Activated CD8-positive, alpha-beta T cell treated with anti-CD3 and anti-CD28 coated beads, Interleukin-2, amount 10 ng/mL, durations not matched to agents 7 days and 5 days (primary cell): Measurements from ENCODE around the gene STX5. TPM values are rescaled to one million over a fixed set of nuclear protein-coding genes. Genes with fewer than 3 reads are reported as not detected.

Source experiments
- ATAC-seq: fragments of 150-1000 bp; cut with Tn5 transposase; one replicate; pipeline ENCODE4 v1.10.0; 2021; ENCODE audit warnings: moderate library complexity
- CTCF ChIA-PET: fragments of 350-600 bp; sonication (Branson Sonifier 250); formaldehyde crosslinking; loops from one replicate; lab custom pipeline; 2021; ENCODE audit warnings: antibody characterized with exemption; lab: Charles Lee
- POLR2A ChIA-PET: fragments of 350-600 bp; sonication (Branson Sonifier 250); formaldehyde crosslinking; loops from one replicate; lab custom pipeline; 2021; ENCODE audit warnings: antibody characterized with exemption; lab: Charles Lee
- DNase-seq: peaks from one replicate; pipeline ENCODE4 v3.0.0-alpha.2; 2020
- H3K27ac Mint-ChIP-seq: one replicate; pipeline ENCODE4 v1.8.0; 2021; ENCODE audit warnings: mild to moderate bottlenecking, mixed read lengths
- H3K27me3 Mint-ChIP-seq: one replicate; pipeline ENCODE4 v1.8.0; 2021; ENCODE audit warnings: low read depth, mixed read lengths
- H3K36me3 Mint-ChIP-seq: one replicate; pipeline ENCODE4 v1.8.0; 2021; ENCODE audit warnings: low read depth, mixed read lengths
- H3K4me1 Mint-ChIP-seq: one replicate; pipeline ENCODE4 v1.8.0; 2021; ENCODE audit warnings: low read depth, mixed read lengths
- H3K4me3 Mint-ChIP-seq: one replicate; pipeline ENCODE4 v1.8.0; 2021; ENCODE audit warnings: mild to moderate bottlenecking, mixed read lengths
- H3K9me3 Mint-ChIP-seq: one replicate; pipeline ENCODE4 v1.8.0; 2022; ENCODE audit warnings: mixed read lengths; ENCODE audit not compliant: insufficient read depth
- total RNA-seq, 2 experiments: library from RNA; stranded (reverse); gene quantifications; one replicate each; pipeline ENCODE4 v1.2.3, GENCODE V29; 2021

The STX5 gene
- 10 to 100 TPM; 30.4 to 32.7 TPM for total RNA-seq

DNA sequence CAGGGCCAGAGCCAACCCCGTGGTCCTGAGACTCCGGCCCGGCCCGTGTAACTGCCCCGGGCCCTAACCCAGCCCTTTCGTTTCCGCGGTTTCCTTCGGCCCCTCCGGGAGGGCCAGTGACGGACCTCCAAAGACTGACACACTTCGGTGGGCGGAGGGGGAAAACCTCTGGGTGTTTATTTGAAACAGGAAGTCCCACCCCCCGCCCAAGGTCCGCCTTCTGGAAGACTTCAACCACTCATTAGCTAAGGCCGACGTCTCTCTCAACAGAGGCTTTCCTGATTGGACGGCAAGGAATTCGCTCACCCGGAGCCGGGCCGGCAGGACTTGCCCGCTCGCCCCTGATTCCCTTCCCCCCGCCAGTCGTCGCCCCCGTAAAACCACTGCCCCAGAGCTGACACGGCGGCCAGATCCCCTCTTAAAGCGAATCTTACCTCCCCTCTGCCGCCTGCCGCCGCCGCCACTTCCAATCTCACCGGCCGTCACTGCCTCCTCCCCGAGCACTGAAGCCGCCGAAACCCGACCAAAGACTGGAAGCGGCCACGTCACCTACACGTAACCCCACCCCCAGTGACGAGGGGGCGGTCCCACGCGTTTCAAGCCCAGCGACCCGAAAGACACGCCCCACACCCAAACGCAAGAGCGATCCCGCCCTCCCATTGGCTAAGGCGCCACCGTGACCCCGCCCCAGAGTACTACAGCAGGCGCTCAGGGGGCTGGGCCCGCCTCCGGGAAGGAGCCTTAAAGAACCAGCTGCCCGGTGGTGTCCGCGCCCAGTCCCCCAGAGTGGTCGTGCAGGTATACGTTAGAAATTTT lies at the start of gene STX5:
Gene STX5, minus strand, starts transcription at position 532 of the 816 bp plus-strand sequence. CDS start 808 bp downstream, outside the sequence.
- H3K36me3 Mint-ChIP-seq = peaks cover 45% of the 10 kb centered on the region
- H3K27me3 Mint-ChIP-seq = no peaks in the 10 kb centered on the region
- H3K27ac Mint-ChIP-seq = peak within 1 kb of the TSS; percentile 98
- peaks cover 39% of the 10 kb centered on the region for H3K4me1 Mint-ChIP-seq
- ATAC-seq = peak; percentile 91
- ChIA-PET POLR2A (interaction anchor here (0.6 to 3.1 kb wide), 24 partner anchors 8 to 1949 kb away, joined by 3 to 93 read pairs (median 5); partner anchors contain the start of genes CSKMT, HNRNPUL2, LBHD1 and TAF6L), CTCF (interaction anchor here (0.6 to 2.4 kb wide), 9 partner anchors 9 to 848 kb away, joined by 3 to 32 read pairs (median 3); partner anchors contain the start of genes NXF1, SLC3A2 and TMEM179B)
- H3K4me3 Mint-ChIP-seq = peak within 1 kb of the TSS; percentile 92
- peak; percentile 100 for DNase-seq
- H3K9me3 Mint-ChIP-seq = no peaks in the 10 kb centered on the region

GRCh38 chr11:62880803-62881578 lies 49.1 kb upstream of the STX5 start, which contains the start of gene SLC3A2:
Gene SLC3A2, plus strand, starts transcription at chr11:62880896. Its CDS starts 128 bp downstream, at chr11:62881024.
- Mint-ChIP-seq H3K27ac (peak within 1 kb of the TSS; percentile 100), H3K4me3 (peak within 1 kb of the TSS; percentile 100), H3K9me3 (no peaks in the 10 kb centered on the region), H3K36me3 (peaks cover 62% of the 10 kb centered on the region), H3K27me3 (no peaks in the 10 kb centered on the region), H3K4me1 (peaks cover 49% of the 10 kb centered on the region)
- ChIA-PET POLR2A (interaction anchor here (0.5 to 5.2 kb wide), 43 partner anchors 8 to 1454 kb away, joined by 3 to 114 read pairs (median 4); partner anchors contain the start of genes C11orf98, CSKMT, HNRNPUL2 and NXF1), CTCF (interaction anchor here (0.7 to 3.9 kb wide), 24 partner anchors 13 to 324 kb away, joined by 3 to 46 read pairs (median 4); partner anchors contain the start of genes C11orf98, CSKMT, HNRNPUL2 and NXF1)
- peak; percentile 87 for ATAC-seq
- peak; percentile 92 for DNase-seq

DNA sequence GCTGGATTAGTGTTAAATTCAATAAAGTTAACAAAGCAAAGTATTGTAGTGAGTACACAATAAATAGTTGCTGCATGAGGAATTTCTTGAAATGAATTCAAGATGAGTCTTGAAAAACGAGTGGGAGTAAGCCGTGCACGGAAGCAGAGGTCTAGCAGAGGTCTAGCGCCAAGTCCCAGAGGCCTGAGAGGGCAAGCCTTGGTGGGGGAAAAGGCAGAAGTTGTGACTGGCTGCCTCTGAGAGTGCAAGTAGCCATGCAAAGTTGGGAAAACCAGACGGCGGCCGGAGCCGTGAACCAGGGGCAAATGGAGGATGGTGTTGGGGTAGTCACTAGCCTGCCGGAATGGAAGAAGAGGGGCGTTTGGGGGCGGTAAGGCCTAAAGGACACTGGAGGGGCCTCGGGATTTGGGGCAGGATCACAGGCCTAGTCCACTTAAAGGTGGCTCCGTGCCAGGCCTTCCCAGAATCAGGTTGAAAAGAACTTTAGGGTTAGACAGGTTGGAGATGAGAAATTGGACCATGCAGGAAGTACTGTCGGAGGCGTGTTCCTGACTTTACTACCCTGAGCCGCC lies 48.5 kb upstream of the STX5 start:
- ATAC-seq = peak; percentile 3
- DNase-seq = no peak
- no peaks in the 10 kb centered on the region for H3K27me3 Mint-ChIP-seq
- no peaks in the 10 kb centered on the region for H3K9me3 Mint-ChIP-seq
- ChIA-PET POLR2A (interaction anchor here (0.6 to 5.2 kb wide), 18 partner anchors 9 to 1455 kb away, joined by 3 to 114 read pairs (median 4); partner anchors contain the start of genes HNRNPUL2, NXF1, POLR2G and TAF6L), CTCF (interaction anchor here (0.9 to 3.9 kb wide), 13 partner anchors 17 to 323 kb away, joined by 3 to 46 read pairs (median 5); partner anchors contain the start of genes C11orf98, CSKMT, HNRNPUL2 and NXF1)
- peaks cover 44% of the 10 kb centered on the region for H3K4me1 Mint-ChIP-seq
- H3K36me3 Mint-ChIP-seq = peaks cover 55% of the 10 kb centered on the region
- peak overlapping the region; percentile 100 for H3K4me3 Mint-ChIP-seq
- H3K27ac Mint-ChIP-seq = peak overlapping the region; percentile 100

DNA sequence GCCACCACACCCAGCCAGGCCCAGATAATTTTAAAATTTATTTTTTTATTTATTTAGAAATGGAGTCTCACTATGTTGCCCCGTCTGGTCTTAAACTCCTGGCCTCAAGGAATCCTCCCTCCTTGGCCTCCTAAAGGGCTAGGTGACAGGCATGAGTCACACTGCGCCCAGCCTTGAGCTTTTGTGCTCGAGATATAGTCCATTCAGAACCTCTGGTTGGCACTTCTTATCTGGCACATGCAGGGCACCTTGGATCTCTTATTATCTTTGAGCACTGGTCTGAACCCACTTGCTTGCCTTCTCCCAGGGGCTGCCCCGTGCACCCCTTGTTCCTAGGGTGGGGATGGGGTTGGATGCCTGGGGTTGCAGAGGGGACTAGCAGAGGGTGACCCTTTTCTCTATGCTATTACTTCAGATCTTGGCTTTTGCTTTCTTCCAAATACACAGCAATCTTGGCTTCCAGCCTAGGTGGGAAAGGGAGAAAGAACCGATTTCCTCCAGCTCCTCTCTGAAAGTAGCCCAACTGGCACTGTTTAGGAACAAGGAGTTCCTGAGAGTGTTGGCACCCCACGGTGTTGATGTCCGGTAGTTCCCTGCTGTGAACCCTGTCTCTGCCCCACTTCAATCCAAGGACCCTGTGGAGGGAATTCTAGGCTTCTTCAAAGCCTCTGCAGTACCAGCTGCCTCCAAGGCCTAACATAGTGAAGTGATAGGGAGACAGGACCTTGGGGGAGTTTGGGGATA lies 47.6 kb upstream of the STX5 start:
- peak overlapping the region; percentile 100 for H3K27ac Mint-ChIP-seq
- ChIA-PET CTCF (interaction anchor here (0.7 to 3.9 kb wide), 3 partner anchors 16 to 117 kb away, joined by 3 to 46 read pairs (median 18); partner anchors contain the start of gene TMEM179B), POLR2A (interaction anchor here (0.5 to 4.8 kb wide), 5 partner anchors 8 to 111 kb away, joined by 3 to 114 read pairs (median 3); partner anchors contain the start of gene WDR74)
- DNase-seq = no peak
- ATAC-seq = no peak
- H3K4me3 Mint-ChIP-seq = peak overlapping the region; percentile 100
- no peaks in the 10 kb centered on the region for H3K27me3 Mint-ChIP-seq
- H3K4me1 Mint-ChIP-seq = peaks cover 38% of the 10 kb centered on the region
- peaks cover 50% of the 10 kb centered on the region for H3K36me3 Mint-ChIP-seq
- H3K9me3 Mint-ChIP-seq = no peaks in the 10 kb centered on the region

DNA sequence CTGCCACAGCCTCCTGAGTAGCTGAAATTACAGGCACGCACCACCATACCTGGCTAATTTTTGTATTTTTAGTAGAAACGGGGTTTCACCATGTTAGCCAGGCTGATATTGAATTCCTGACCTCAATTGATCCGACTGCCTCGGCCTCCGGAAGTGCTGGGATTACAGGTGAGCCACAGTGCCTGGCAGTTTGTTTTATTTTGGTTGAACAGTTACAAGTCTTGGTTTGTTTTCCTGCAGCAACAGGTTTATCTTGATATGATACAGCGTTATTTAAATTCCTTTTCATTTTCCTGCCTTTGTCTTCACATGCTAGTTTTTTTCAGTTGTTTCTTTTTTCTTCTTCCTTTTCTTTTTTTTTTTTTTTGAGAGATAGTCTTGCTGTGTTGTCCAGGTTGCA lies 44.9 kb upstream of the STX5 start:
- H3K4me1 Mint-ChIP-seq = peaks cover 17% of the 10 kb centered on the region
- POLR2A ChIA-PET = interaction anchor here (0.6 to 1.7 kb wide), 2 partner anchors 35 to 89 kb away, joined by 3 to 10 read pairs; partner anchors contain the start of gene TMEM179B
- DNase-seq = no peak
- no peak overlapping the region for H3K4me3 Mint-ChIP-seq
- no peak for ATAC-seq
- peaks cover 25% of the 10 kb centered on the region for H3K36me3 Mint-ChIP-seq
- CTCF ChIA-PET = interaction anchor here (1.9 to 2.8 kb wide), 2 partner anchors 13 to 91 kb away, joined by 5 to 7 read pairs; no protein-coding TSS in a partner anchor
- H3K27ac Mint-ChIP-seq = no peak overlapping the region
- no peaks in the 10 kb centered on the region for H3K9me3 Mint-ChIP-seq
- no peaks in the 10 kb centered on the region for H3K27me3 Mint-ChIP-seq

- Mint-ChIP-seq H3K4me1 (peaks cover 17% of the 10 kb centered on the region), H3K9me3 (no peaks in the 10 kb centered on the region), H3K36me3 (peaks cover 19% of the 10 kb centered on the region), H3K27ac (no peak overlapping the region), H3K4me3 (no peak overlapping the region), H3K27me3 (no peaks in the 10 kb centered on the region)
- POLR2A ChIA-PET = interaction anchor here (0.6 to 1.8 kb wide), 4 partner anchors 20 to 88 kb away, joined by 3 to 11 read pairs (median 6); partner anchors contain the start of gene TMEM179B
- CTCF ChIA-PET = interaction anchor here (0.7 to 4.2 kb wide), 5 partner anchors 12 to 89 kb away, joined by 3 to 20 read pairs (median 6); partner anchors contain the start of gene TMEM179B
- ATAC-seq (no peak), DNase-seq (no peak)
Observed at GRCh38 chr11:62875698-62876478, 44.0 kb upstream of the STX5 start.

DNA sequence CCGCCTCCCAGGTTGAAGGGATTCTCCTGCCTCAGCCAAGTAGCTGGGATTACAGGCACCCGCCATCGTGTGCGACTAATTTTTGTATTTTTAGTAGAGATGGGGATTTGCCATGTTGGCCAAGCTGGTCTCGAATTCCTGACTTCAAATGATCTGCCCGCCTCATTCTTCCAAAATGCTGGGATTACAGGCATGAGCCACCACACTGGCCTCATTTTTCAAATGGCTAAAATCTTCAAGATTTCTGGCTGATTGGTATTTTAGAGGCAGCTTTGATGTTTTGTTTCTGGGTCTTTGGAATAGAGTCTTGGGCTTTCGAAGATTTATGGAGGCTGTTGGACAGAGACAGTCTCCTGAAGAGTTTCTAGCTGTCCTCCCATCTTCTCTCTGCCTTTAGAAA lies 43.0 kb upstream of the STX5 start:
- H3K4me1 Mint-ChIP-seq = peaks cover 9% of the 10 kb centered on the region
- ATAC-seq (no peak), DNase-seq (no peak)
- H3K36me3 Mint-ChIP-seq = peaks cover 12% of the 10 kb centered on the region
- no peak overlapping the region for H3K27ac Mint-ChIP-seq
- POLR2A ChIA-PET = interaction anchor here (1.7 to 3.3 kb wide), 3 partner anchors 19 to 34 kb away, joined by 10 to 12 read pairs (median 11); no protein-coding TSS in a partner anchor
- H3K4me3 Mint-ChIP-seq = no peak overlapping the region
- no peaks in the 10 kb centered on the region for H3K27me3 Mint-ChIP-seq
- CTCF ChIA-PET = interaction anchor here (1.2 to 4.2 kb wide), 4 partner anchors 11 to 88 kb away, joined by 4 to 20 read pairs (median 6); partner anchors contain the start of gene TMEM179B
- H3K9me3 Mint-ChIP-seq = no peaks in the 10 kb centered on the region

DNA sequence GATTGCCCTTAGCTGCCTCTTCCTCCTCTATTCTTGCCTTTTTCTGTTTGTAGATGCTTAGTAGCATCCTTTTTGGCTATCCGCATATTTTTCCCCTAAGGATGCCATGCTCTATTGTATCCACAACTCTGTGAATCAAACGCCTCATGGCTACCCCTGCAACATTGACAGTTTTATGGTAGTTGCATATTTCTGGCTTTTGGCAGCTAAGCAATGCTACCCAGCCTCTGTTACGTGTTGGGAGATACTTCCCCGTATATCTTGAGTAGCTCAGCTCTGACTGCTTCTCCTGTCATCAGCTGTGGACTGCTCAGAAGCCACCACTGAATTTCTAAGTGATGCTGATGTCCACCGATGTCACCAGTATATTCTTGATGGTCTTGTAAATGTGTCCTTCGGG lies 33.8 kb upstream of the STX5 start:
- no peak overlapping the region for H3K4me3 Mint-ChIP-seq
- H3K9me3 Mint-ChIP-seq = no peaks in the 10 kb centered on the region
- DNase-seq (no peak), ATAC-seq (no peak)
- H3K4me1 Mint-ChIP-seq = peaks cover 27% of the 10 kb centered on the region
- no peaks in the 10 kb centered on the region for H3K27me3 Mint-ChIP-seq
- H3K27ac Mint-ChIP-seq = no peak overlapping the region
- POLR2A ChIA-PET = interaction anchor here (0.6 to 5.9 kb wide), 4 partner anchors 10 to 25 kb away, joined by 3 to 68 read pairs (median 14); partner anchors contain the start of genes SLC3A2 and WDR74
- CTCF ChIA-PET = interaction anchor here (5.0 kb wide), 1 partner anchor 78 kb away, joined by 80 read pairs; the partner anchor contains the start of gene TMEM179B
- no peaks in the 10 kb centered on the region for H3K36me3 Mint-ChIP-seq

GRCh38 chr11:62863687-62864335 lies 32.0 kb upstream of the STX5 start:
- H3K4me1 Mint-ChIP-seq = peaks cover 41% of the 10 kb centered on the region
- ATAC-seq (no peak), DNase-seq (no peak)
- CTCF ChIA-PET = interaction anchor here (0.8 to 5.0 kb wide), 17 partner anchors 9 to 439 kb away, joined by 3 to 80 read pairs (median 4); partner anchors contain the start of genes C11orf98, CSKMT, SLC3A2 and TMEM179B
- POLR2A ChIA-PET = interaction anchor here (0.6 to 5.9 kb wide), 7 partner anchors 8 to 1034 kb away, joined by 3 to 68 read pairs (median 6); partner anchors contain the start of genes SLC3A2 and WDR74
- no peaks in the 10 kb centered on the region for H3K27me3 Mint-ChIP-seq
- no peak overlapping the region for H3K27ac Mint-ChIP-seq
- peaks cover 5% of the 10 kb centered on the region for H3K36me3 Mint-ChIP-seq
- no peaks in the 10 kb centered on the region for H3K9me3 Mint-ChIP-seq
- H3K4me3 Mint-ChIP-seq = no peak overlapping the region
